Neuronal stem cell (in vitro differentiated cells): ENCODE measurements around the gene TMEM163.
"Not testable (repeated sequence)": the region's sequence is repeated elsewhere in the genome, so short reads cannot be mapped to it uniquely, and the experiment has no call there.

ENCODE experiments used
- DNase-seq: peaks from one replicate; pipeline ENCODE4 v3.0.0-alpha.2; 2013; ENCODE audit warnings: low spot score
- H2AFZ ChIP-seq: one replicate; pipeline ENCODE4 v1.6.1; 2013; ENCODE audit warnings: mild to moderate bottlenecking, low read length, inconsistent platforms
- H2AK5ac ChIP-seq: 2 replicates; pipeline ENCODE4 v1.6.1; 2013; ENCODE audit warnings: low read depth, mild to moderate bottlenecking, inconsistent platforms, low read length, moderate library complexity, mixed read lengths
- H2BK120ac ChIP-seq: 2 replicates; pipeline ENCODE4 v1.6.1; 2013; ENCODE audit warnings: low read depth, mild to moderate bottlenecking, inconsistent platforms, low read length, moderate library complexity, mixed read lengths
- H2BK12ac ChIP-seq: one replicate; pipeline ENCODE4 v1.6.1; 2013; ENCODE audit warnings: low read length, inconsistent platforms
- H2BK15ac ChIP-seq: 2 replicates; pipeline ENCODE4 v1.6.1; 2013; ENCODE audit warnings: mild to moderate bottlenecking, low read length, inconsistent platforms, mixed read lengths
- H2BK5ac ChIP-seq: one replicate; pipeline ENCODE4 v1.6.1; 2013; ENCODE audit warnings: inconsistent platforms, mild to moderate bottlenecking, low read length, moderate library complexity
- H3K14ac ChIP-seq: one replicate; pipeline ENCODE4 v1.6.1; 2013; ENCODE audit warnings: low read length, inconsistent platforms
- H3K18ac ChIP-seq: 2 replicates; pipeline ENCODE4 v1.6.1; 2013; ENCODE audit warnings: low read length, inconsistent platforms
- H3K23ac ChIP-seq: 2 replicates; pipeline ENCODE4 v1.6.1; 2013; ENCODE audit warnings: low read depth, mild to moderate bottlenecking, mixed read lengths, low read length, inconsistent platforms; ENCODE audit not compliant: poor library complexity
- H3K27ac ChIP-seq: replicated peaks from 3 replicates; pipeline ENCODE4 v1.5.1; 2013; ENCODE audit warnings: low read length, inconsistent platforms
- H3K27me3 ChIP-seq, 3 experiments: 2 replicates each; pipeline ENCODE4 v1.6.1; 2013; ENCODE audit warnings: low read length in 3 of 3, mild to moderate bottlenecking in 2 of 3, inconsistent platforms in 1 of 3, low read depth in 1 of 3, mixed read lengths in 1 of 3, moderate library complexity in 1 of 3; ENCODE audit not compliant: control insufficient read depth in 3 of 3, insufficient read depth in 3 of 3
- H3K36me3 ChIP-seq, 2 donors: replicated peaks in 1 of 2; 2 replicates each; pipeline ENCODE4 v1.6.1; 2013; ENCODE audit warnings: low read length in 2 of 2; ENCODE audit not compliant: control insufficient read depth in 2 of 2, insufficient read depth in 2 of 2
- H3K4ac ChIP-seq: 2 replicates; pipeline ENCODE4 v1.6.1; 2013; ENCODE audit warnings: inconsistent platforms, mild to moderate bottlenecking, low read length, moderate library complexity
- H3K4me1 ChIP-seq, 2 donors: 1 replicate in 1 of 2; 2 replicates in 1 of 2; pipeline ENCODE4 v1.6.1; 2013; ENCODE audit warnings: low read length in 2 of 2, low read depth in 1 of 2; ENCODE audit not compliant: control insufficient read depth in 2 of 2, insufficient read depth in 1 of 2
- H3K4me2 ChIP-seq: one replicate; pipeline ENCODE4 v1.6.1; 2013; ENCODE audit warnings: mild to moderate bottlenecking, low read length, inconsistent platforms; ENCODE audit not compliant: insufficient read depth, poor library complexity, severe bottlenecking
- H3K4me3 ChIP-seq, 2 donors: 2 replicates each; pipeline ENCODE4 v1.5.1; 2013; ENCODE audit warnings: low read length in 2 of 2, mild to moderate bottlenecking in 2 of 2, inconsistent platforms in 1 of 2, moderate library complexity in 1 of 2
- H3K79me1 ChIP-seq: one replicate; pipeline ENCODE4 v1.6.1; 2013; ENCODE audit warnings: low read depth, mild to moderate bottlenecking, inconsistent platforms, low read length, moderate library complexity
- H3K9ac ChIP-seq: one replicate; pipeline ENCODE4 v1.6.1; 2013; ENCODE audit warnings: mild to moderate bottlenecking, low read depth, low read length, inconsistent platforms; ENCODE audit not compliant: poor library complexity
- H3K9me3 ChIP-seq, 2 donors: replicated peaks in 1 of 2; 2 replicates each; pipeline versions ENCODE3 to v1.6.1; 2013; ENCODE audit warnings: low read length in 2 of 2, mild to moderate bottlenecking in 2 of 2, inconsistent platforms in 1 of 2, low read depth in 1 of 2, mixed read lengths in 1 of 2, moderate library complexity in 1 of 2; ENCODE audit not compliant: control insufficient read depth in 2 of 2, insufficient read depth in 1 of 2
- H4K8ac ChIP-seq: one replicate; pipeline ENCODE4 v1.6.1; 2013; ENCODE audit warnings: low read depth, mild to moderate bottlenecking, inconsistent platforms, low read length, moderate library complexity
- H4K91ac ChIP-seq: one replicate; pipeline ENCODE4 v1.6.1; 2013; ENCODE audit warnings: low read length, low read depth, mild to moderate bottlenecking, inconsistent platforms; ENCODE audit not compliant: poor library complexity
- WGBS, 2 donors: extraction: QIAGEN DNeasy Blood & Tissue Kit; methylation state at CpG; one replicate each; pipeline ENCODE4 v1.1.7; 2013; ENCODE audit warnings: missing lambda C conversion rate in 2 of 2, mixed read lengths in 1 of 2; ENCODE audit not compliant: insufficient read length in 2 of 2, insufficient replicate concordance in 1 of 2; ENCODE audit errors: extremely low coverage in 2 of 2; 5-methylcytosine and 5-hydroxymethylcytosine counted together

Gene TMEM163

DNA sequence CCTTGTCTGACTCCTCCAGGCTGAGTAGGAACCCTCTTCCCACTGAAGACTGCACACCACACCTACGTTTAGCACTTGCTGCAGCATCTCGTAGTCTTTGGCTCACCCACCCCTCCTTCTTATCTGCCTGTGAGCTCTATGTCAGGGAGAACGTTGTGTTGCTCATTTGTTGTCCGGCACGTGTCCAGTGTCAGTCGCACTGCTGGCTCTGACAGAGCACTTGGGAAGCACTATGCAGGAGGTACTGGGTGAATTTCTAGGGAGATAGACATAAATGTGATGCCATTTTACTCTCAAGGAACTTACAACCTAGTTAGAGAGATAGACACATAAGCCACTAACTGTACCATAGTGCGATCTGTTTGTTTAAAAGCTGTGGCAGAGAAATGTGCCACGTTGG is 241.8 kb downstream of the TMEM163 start:
- H3K4me1 ChIP-seq, H2AFZ ChIP-seq, H3K14ac ChIP-seq, H2AK5ac ChIP-seq, H3K9ac ChIP-seq, H3K4ac ChIP-seq, H3K18ac ChIP-seq, H3K4me3 ChIP-seq, H2BK5ac ChIP-seq, H3K27ac ChIP-seq, H3K4me2 ChIP-seq, H3K23ac ChIP-seq, H3K36me3 ChIP-seq, H2BK120ac ChIP-seq, H3K27me3 ChIP-seq, H4K8ac ChIP-seq, H2BK15ac ChIP-seq, H4K91ac ChIP-seq, H2BK12ac ChIP-seq, DNase-seq, H3K9me3 ChIP-seq, H3K79me1 ChIP-seq: not testable (repeated sequence)
- no CpG with 5 or more reads among the region's 8 CpGs for WGBS, 2 donors

DNA sequence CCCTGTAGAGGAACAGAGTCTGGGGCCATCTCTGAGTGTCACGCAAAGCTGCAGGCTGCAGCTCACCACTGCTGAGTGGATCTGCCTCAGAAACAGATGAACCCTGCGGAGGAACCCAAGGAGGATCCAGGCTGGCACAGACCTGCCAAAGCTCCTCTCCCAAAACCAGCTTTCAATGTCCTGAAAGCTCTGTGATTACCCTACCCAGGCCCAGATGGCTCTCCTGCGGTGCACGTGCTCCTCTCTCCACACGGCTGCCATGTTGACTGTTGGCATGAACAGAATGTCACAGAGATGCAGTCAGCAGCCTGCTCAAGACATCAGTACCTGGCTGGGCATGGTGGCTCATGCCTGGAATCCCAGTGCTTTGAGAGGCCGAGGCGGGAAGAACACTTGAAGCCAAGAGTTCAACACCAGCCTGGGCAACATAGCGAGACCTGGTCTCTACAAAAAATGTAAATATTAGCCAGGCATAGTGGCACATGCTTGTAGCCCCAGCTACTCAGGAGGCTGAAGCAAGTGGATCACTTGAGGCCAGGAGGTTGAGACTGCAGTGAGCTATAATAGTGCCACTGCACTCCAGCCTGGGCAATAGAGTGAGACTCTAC is 248.1 kb downstream of the TMEM163 start:
- no peak overlapping the region for H3K14ac ChIP-seq
- H2AK5ac ChIP-seq = no peak overlapping the region
- H3K27me3 ChIP-seq = no peaks in the 10 kb centered on the region
- no peak overlapping the region for H2BK5ac ChIP-seq
- H2AFZ ChIP-seq = no peak overlapping the region
- H3K23ac ChIP-seq = no peak overlapping the region
- H3K79me1 ChIP-seq = no peaks in the 10 kb centered on the region
- no peak overlapping the region for H2BK12ac ChIP-seq
- no peaks in the 10 kb centered on the region for H3K4me1 ChIP-seq
- H2BK120ac ChIP-seq = no peak overlapping the region
- no peak overlapping the region for H2BK15ac ChIP-seq
- no peak overlapping the region for H3K4me3 ChIP-seq
- H4K91ac ChIP-seq = no peak overlapping the region
- no peaks in the 10 kb centered on the region for H3K36me3 ChIP-seq
- H3K4ac ChIP-seq = no peak overlapping the region
- no peak overlapping the region for H3K18ac ChIP-seq
- no peak for DNase-seq
- H3K4me2 ChIP-seq = no peak overlapping the region
- no peak overlapping the region for H3K27ac ChIP-seq
- H3K9ac ChIP-seq = no peak overlapping the region
- H4K8ac ChIP-seq = no peak overlapping the region
- WGBS, 2 donors = no CpG with 5 or more reads among the region's 8 CpGs
- H3K9me3 ChIP-seq = no peaks in the 10 kb centered on the region

DNA sequence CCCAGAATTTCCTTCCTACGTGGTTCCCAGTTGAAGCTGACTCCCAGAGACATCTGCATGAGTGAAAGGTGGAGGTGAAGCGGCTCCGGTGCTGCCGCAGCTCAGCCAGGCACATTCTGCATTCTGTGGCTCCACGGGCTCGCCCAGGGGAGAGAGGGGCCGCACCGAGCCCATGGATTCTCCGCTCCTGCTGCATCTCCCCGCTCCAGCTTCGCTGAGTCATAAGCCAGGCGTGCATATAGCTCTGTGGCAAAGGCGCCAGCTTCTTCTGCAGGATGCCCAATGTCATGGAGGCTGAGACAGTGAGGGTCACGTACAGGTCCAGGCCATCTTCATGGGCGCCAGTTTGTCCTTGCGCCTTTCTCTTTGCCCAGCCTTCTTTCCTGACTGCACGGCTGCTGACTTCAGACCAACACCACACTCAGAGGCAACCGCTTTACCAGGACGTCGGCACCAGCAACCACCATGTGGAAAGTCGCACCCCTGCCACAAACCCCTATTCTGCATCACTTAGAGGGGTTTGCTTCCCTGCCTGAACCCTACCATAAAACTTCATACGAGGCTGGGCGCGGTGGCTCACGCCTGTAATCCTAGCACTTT is 249.2 kb downstream of the TMEM163 start:
- Histone ChIP-seq H3K4me1 (no peaks in the 10 kb centered on the region), H3K4ac (no peak overlapping the region), H3K36me3 (no peaks in the 10 kb centered on the region), H3K14ac (peak overlapping the region; percentile 39), H2BK120ac (no peak overlapping the region), H3K4me3 (no peak overlapping the region), H2AK5ac (no peak overlapping the region), H3K27me3 (no peaks in the 10 kb centered on the region), H4K91ac (no peak overlapping the region), H2AFZ (no peak overlapping the region), H3K9me3 (no peaks in the 10 kb centered on the region), H3K18ac (peak overlapping the region; percentile 29), H3K23ac (no peak overlapping the region), H3K4me2 (no peak overlapping the region), H2BK15ac (no peak overlapping the region), H3K9ac (no peak overlapping the region), H2BK5ac (no peak overlapping the region), H4K8ac (no peak overlapping the region), H2BK12ac (no peak overlapping the region), H3K27ac (no peak overlapping the region), H3K79me1 (no peaks in the 10 kb centered on the region)
- no CpG with 5 or more reads among the region's 25 CpGs for WGBS, 2 donors
- DNase-seq = no peak

DNA sequence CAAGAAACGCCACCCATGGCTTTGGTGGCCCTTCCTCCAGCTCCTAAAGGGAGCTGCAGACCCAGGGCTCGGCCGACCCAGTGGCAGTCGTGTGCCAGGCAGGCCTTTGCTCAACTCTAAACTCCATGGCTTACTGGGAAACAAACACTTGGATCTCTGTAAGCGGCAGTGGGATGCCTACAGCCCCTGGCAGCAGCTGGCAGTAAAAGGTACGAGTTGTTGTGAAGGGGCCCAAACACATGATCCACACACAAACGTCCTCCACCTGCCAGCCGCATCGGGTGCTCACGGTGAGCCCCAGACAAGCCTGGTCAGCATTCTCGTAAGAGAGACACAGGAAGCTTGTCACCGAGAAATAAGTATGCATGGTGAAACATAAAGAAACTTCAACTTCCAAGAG is 250.0 kb downstream of the TMEM163 start:
- H3K4me2 ChIP-seq = no peak overlapping the region
- no peak overlapping the region for H3K27ac ChIP-seq
- H2BK5ac ChIP-seq = no peak overlapping the region
- no peak overlapping the region for H4K91ac ChIP-seq
- H3K4ac ChIP-seq = no peak overlapping the region
- no peaks in the 10 kb centered on the region for H3K9me3 ChIP-seq
- H2AFZ ChIP-seq = no peak overlapping the region
- no peak overlapping the region for H3K4me3 ChIP-seq
- H4K8ac ChIP-seq = no peak overlapping the region
- no CpG with 5 or more reads among the region's 12 CpGs for WGBS, 2 donors
- H3K36me3 ChIP-seq = no peaks in the 10 kb centered on the region
- no peaks in the 10 kb centered on the region for H3K27me3 ChIP-seq
- no peak overlapping the region for H3K9ac ChIP-seq
- H2BK15ac ChIP-seq = no peak overlapping the region
- no peak overlapping the region for H2AK5ac ChIP-seq
- no peak overlapping the region for H3K23ac ChIP-seq
- H3K18ac ChIP-seq = no peak overlapping the region
- peak overlapping the region; percentile 12 for H3K14ac ChIP-seq
- no peaks in the 10 kb centered on the region for H3K79me1 ChIP-seq
- no peak overlapping the region for H2BK120ac ChIP-seq
- no peak overlapping the region for H2BK12ac ChIP-seq
- H3K4me1 ChIP-seq = no peaks in the 10 kb centered on the region
- DNase-seq = no peak
